Stimulated activated CD8-positive, alpha-beta memory T cell treated with anti-CD3 and anti-CD28 coated beads, Interleukin-2, amount 100 ng/mL, for 1 hour (primary cell): ENCODE measurements around the gene S100A1.
"Not testable (repeated sequence)": the region's sequence is repeated elsewhere in the genome, so short reads cannot be mapped to it uniquely, and the experiment has no call there.

Source experiments
- DNase-seq, 2 donors: peaks; one replicate each; pipeline ENCODE4 v3.0.0-alpha.2; 2020; ENCODE audit warnings: low read depth in 2 of 2

S100A1 gene

GRCh38 chr1:153655333-153655732, 27.1 kb downstream of the S100A1 start:
- DNase-seq: no peak

GRCh38 chr1:153658400-153659174, 30.4 kb downstream of the S100A1 start, which contains the start of gene SNAPIN:
SNAPIN (plus strand) TSS chr1:153658703; CDS start chr1:153658744, 41 bp downstream.
- peak; percentile 76 to 79 for DNase-seq

GRCh38 chr1:153659175-153659534, 30.9 kb downstream of the S100A1 start:
- no peak for DNase-seq

DNA sequence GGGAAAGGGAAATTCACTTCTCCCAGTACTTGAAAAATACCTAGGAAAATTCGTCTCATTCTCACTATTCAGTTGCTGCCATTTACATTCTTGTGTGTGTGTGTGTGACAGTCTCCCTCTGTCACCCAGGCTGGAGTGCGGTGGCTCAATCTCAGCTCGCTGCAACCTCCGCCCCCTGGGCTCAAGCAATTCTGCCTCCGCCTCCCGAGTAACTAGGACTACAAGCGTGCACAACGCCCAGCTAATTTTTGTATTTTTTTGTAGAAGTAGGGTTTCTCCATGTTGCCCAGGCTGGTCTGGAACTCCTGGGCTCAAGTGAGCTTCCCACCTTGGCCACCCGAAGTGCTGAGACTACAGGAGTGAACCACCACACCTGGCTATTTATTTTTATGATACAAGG, 31.4 kb downstream of the S100A1 start:
- no peak for DNase-seq

GRCh38 chr1:153661111-153661708, 33.0 kb downstream of the S100A1 start:
- DNase-seq: no peak

DNA sequence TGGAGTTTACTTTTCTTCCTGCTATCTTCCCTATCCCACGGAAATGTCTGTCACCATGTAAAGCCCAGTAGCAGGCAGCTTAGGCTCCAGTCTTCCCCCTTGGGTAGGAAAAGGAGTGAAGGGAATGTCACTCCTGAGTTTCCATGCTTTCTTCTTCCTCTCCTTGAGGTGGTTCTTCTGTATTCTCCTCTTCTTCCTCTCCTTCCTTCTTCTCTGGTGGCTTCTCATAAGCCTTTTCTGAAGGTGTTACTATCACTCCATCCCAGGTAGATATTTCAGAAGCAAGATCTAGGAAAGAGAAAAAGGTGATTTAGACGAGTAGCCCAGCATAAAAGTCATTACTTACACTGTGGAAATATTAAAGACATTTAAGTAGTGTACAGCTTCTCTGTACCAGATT, 34.0 kb downstream of the S100A1 start:
- DNase-seq: no peak

DNA sequence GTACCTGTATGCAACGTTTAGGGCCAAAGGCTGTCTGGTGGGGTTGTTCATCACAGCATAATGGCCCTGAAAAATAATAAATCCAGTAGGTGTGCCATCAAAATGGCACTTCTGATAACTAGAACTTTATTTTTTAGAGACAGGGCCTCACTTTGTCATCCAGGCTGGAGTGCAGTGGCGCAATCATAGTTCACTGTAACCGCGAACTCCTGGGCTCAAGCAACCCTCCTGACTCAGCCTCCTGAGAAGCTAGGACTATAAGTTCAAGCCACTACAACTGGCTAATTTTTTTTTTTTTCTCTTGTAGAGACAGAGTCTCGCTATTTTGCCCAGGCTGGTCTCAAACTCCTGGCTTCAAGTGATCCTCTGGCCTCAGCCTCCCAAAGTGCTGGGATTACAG, 35.0 kb downstream of the S100A1 start:
- DNase-seq: no peak

DNA sequence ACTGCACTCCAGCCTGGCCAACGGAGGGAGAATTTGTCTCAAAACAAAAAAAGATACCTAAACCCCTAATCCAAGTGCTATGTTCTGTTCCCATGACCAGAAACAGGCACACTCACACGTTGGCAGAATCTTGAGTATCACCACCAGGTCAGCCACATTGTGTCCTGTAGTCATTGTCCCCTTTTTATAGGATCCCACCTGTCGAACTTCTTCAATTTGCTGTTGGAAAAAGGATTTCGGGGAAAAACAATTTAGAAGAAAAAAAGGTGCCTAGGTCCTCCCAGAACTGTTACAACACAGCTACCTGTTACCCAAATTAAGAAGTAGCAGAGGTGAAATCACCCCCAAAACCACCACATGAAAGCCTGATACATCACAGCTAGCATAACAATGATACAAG, 39.2 kb downstream of the S100A1 start:
- no peak for DNase-seq

- DNase-seq: not testable (repeated sequence)
Measured at GRCh38 chr1:153668672-153669071, 40.4 kb downstream of the S100A1 start.

DNA sequence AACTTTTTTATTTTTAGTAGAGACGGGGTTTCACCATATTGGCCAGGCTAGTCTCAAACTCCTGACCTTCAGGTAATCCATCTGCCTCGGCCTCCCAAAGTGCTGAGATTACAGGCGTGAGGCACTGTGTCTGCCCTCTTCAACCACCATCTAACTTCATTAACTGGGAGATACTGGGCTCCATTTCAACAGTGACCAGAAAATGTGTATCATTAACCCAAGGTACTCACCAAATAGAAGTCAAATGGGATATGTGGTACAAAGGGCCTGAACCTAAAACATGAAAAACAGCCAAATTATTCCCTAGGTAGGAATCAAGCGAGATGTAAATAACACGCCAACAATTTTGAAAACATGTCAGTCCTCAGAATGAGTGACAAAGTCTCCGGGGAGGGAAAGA, 41.4 kb downstream of the S100A1 start:
- DNase-seq: no peak

DNA sequence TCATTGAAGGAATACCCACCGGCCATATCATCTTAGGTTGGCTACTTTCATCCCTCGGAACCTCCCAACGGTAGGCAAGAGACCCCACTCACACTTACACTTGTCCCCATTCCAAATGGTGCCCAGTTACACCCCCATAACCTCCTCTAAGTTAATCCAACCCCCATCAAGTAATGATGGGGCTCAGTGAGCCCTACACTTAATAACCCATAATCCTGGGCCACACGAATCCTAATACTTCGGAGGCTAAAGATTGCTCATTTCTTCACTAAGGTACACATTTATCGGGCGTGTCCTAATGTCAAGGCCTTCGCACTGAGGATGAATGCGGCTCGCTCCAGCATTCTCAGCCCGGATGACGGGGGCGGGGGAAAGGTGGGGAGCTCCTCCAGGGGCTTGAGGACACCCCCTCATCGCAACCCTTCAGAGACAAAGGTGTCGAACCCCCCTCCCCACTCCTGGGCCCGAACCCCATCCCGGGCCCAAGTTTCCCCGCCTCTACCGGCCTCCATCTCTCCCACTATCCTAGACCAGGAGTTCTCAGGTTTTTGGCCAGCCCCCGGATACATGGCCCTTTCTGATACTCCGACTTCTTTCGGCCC, 42.1 kb downstream of the S100A1 start:
- no peak for DNase-seq

- DNase-seq: peak; percentile 93 to 94
Measured at GRCh38 chr1:153670859-153671627, 42.8 kb downstream of the S100A1 start, which contains the start of gene ILF2. ILF2 (minus strand) TSS chr1:153670993; CDS start chr1:153670922, 71 bp downstream.

- DNase-seq: not testable (repeated sequence)
Measured at GRCh38 chr1:153671628-153672353, 43.6 kb downstream of the S100A1 start.

- DNase-seq: no peak
Measured at GRCh38 chr1:153673511-153673910, 45.3 kb downstream of the S100A1 start.

- DNase-seq: no peak
Measured at GRCh38 chr1:153677718-153678518, 49.7 kb downstream of the S100A1 start.

GRCh38 chr1:153678519-153679336, 50.5 kb downstream of the S100A1 start, which contains the start of gene NPR1:
NPR1 (plus strand) TSS chr1:153678688; CDS start chr1:153679109, 421 bp downstream.
- no peak for DNase-seq

GRCh38 chr1:153679337-153680119, 51.3 kb downstream of the S100A1 start:
- DNase-seq: no peak

- DNase-seq: no peak
Measured at GRCh38 chr1:153680120-153680403, 51.8 kb downstream of the S100A1 start.
